HepG2 (cell line): ENCODE data around the gene BIN1. TPM values are rescaled to one million over a fixed set of nuclear protein-coding genes. Genes with fewer than 3 reads are reported as not detected.

Experiments
- ATAC-seq: fragments of 200-7000 bp; cut with Tn5 transposase; 3 replicates; pipeline ENCODE4 v1.9.1; 2020; ENCODE audit warnings: mild to moderate bottlenecking, moderate library complexity
- BruUV-seq: library from RNA; stranded (reverse); fragments of 400-500 nt; replicated peaks from 2 replicates; lab custom pipeline; 2021; lab: Mats Ljungman, UMichigan
- CTCF ChIA-PET: fragments of 300-600 bp; formaldehyde crosslinking; extraction: SDS; loops from one replicate; lab custom pipeline; 2021; ENCODE audit warnings: low total read pairs, inconsistent platforms, low intra/inter-chr PET ratio; lab: Yijun Ruan, JAX
- POLR2A ChIA-PET: fragments of 350-600 bp; sonication (Branson Sonifier 250); formaldehyde crosslinking; loops from one replicate; lab custom pipeline; 2020; ENCODE audit warnings: antibody characterized with exemption, inconsistent platforms; lab: Yijun Ruan, JAX
- DNase-seq: peaks from one replicate; pipeline ENCODE4 v3.0.0-alpha.2; 2015; ENCODE audit warnings: low spot score
- FAIRE-seq: peaks from 3 replicates; lab custom pipeline; 2011; peaks lifted over from hg19 to GRCh38; lab: Jason Lieb, UNC
- H2AFZ ChIP-seq: one replicate; pipeline ENCODE4 v1.6.1; 2011; ENCODE audit warnings: low read length, inconsistent platforms
- H3K27ac ChIP-seq: fragments of 300-600 bp; 3 replicates; pipeline ENCODE4 v1.8.0; 2011; ENCODE audit warnings: mixed run types, mild to moderate bottlenecking, mixed read lengths, low read length, inconsistent platforms; ENCODE audit not compliant: insufficient read depth; ENCODE audit errors: extremely low read length
- H3K27me3 ChIP-seq, 2 experiments: fragments of 200-600 bp in 1 of 2; 2 replicates in 1 of 2; 3 replicates in 1 of 2; pipeline versions ENCODE4 v1.6.0 to v1.8.0; 2011; ENCODE audit warnings: low read length in 2 of 2, mild to moderate bottlenecking in 2 of 2, moderate library complexity in 2 of 2, inconsistent platforms in 1 of 2; ENCODE audit not compliant: insufficient read depth in 2 of 2, control insufficient read depth in 1 of 2
- H3K36me3 ChIP-seq, 2 experiments: fragments of 200-600 bp in 1 of 2; replicated peaks in 1 of 2; 2 replicates in 1 of 2; 3 replicates in 1 of 2; pipeline versions ENCODE4 v1.5.1 to v1.8.0; 2011; ENCODE audit warnings: low read length in 2 of 2, inconsistent platforms in 1 of 2; ENCODE audit not compliant: insufficient read depth in 2 of 2, control insufficient read depth in 1 of 2
- H3K4me1 ChIP-seq: 2 replicates; pipeline ENCODE4 v1.5.1; 2012; ENCODE audit warnings: low read length, inconsistent platforms; ENCODE audit not compliant: insufficient read depth
- H3K4me2 ChIP-seq: 2 replicates; pipeline ENCODE4 v1.6.0; 2011; ENCODE audit warnings: low read depth, low read length, inconsistent platforms
- H3K4me3 ChIP-seq, 3 experiments: fragments of 200-600 bp in 1 of 3; sonication (generic), shearing (Covaris generic) in 1 of 3; replicated peaks in 1 of 3; 2 replicates each; pipeline ENCODE4 v1.5.1; 2011 to 2016; ENCODE audit warnings: low read length in 3 of 3, inconsistent platforms in 2 of 3, low read depth in 2 of 3, mild to moderate bottlenecking in 2 of 3, control low read depth in 1 of 3, mixed read lengths in 1 of 3; ENCODE audit not compliant: insufficient read depth in 1 of 3
- H3K79me2 ChIP-seq: one replicate; pipeline ENCODE4 v1.6.1; 2011; ENCODE audit warnings: low read length, inconsistent platforms; ENCODE audit not compliant: insufficient read depth
- H3K9ac ChIP-seq: 2 replicates; pipeline ENCODE4 v1.6.0; 2011; ENCODE audit warnings: mild to moderate bottlenecking, low read depth, low read length, inconsistent platforms; ENCODE audit not compliant: insufficient read depth
- H3K9me3 ChIP-seq: 2 replicates; pipeline ENCODE4 v1.5.1; 2012; ENCODE audit warnings: mild to moderate bottlenecking, low read length
- H4K20me1 ChIP-seq: 2 replicates; pipeline ENCODE4 v1.6.0; 2011; ENCODE audit warnings: inconsistent platforms, mild to moderate bottlenecking, low read length, moderate library complexity; ENCODE audit not compliant: insufficient read depth
- ARID4A ChIP-seq: sonication (generic); formaldehyde crosslinking; IDR thresholded peaks from 2 replicates; pipeline ENCODE4 v1.5.0; 2020; ENCODE audit warnings: mild to moderate bottlenecking, missing genetic modification reagents, borderline replicate concordance
- CEBPB ChIP-seq: IDR thresholded peaks from 2 replicates; pipeline ENCODE4 v1.6.1; 2011; ENCODE audit warnings: low read depth, low read length, improper control_type of control experiment, borderline replicate concordance
- HOXA3 ChIP-seq: sonication (generic); formaldehyde crosslinking; IDR thresholded peaks from 2 replicates; pipeline ENCODE4 v1.5.0; 2020; ENCODE audit warnings: missing genetic modification reagents
- ZNF337 ChIP-seq: sonication (generic); formaldehyde crosslinking; IDR thresholded peaks from 2 replicates; pipeline ENCODE4 v1.5.1; 2020; ENCODE audit warnings: missing genetic modification reagents, low read depth, mild to moderate bottlenecking, borderline replicate concordance
- WGBS: methylation state at CpG from one replicate; pipeline ENCODE4 v1.1.6; 2017; ENCODE audit warnings: low lambda C conversion rate; 5-methylcytosine and 5-hydroxymethylcytosine counted together
- in situ Hi-C: cut with HindIII; loops from 2 replicates; pipeline ENCODE4 v1.10.0; 2017; ENCODE audit warnings: low pct_unique_long_range_greater_than_20kb; ENCODE audit not compliant: extremely low pct_ligation_motif_present
- intact Hi-C: fragments of 100-400 bp; cut with micrococcal nuclease; formaldehyde crosslinking; loops from one replicate; pipeline ENCODE4 v1.10.0; 2022; ENCODE audit not compliant: unreplicated experiment
- polyA plus RNA-seq, 8 experiments: library from polyadenylated mRNA; depleted of rRNA in 3 of 8; stranded (reverse) in 7 of 8; unstranded in 1 of 8; fragments of >200 nt; fragmentation: Illumina TruSeq in 4 of 8; extraction: Trizol in 4 of 8; gene quantifications; 2 replicates each; pipeline versions ENCODE4 v1.2.1 to v1.2.3, GENCODE V29; 2011 to 2016; ENCODE audit warnings: low read depth in 4 of 8, missing spikeins in 1 of 8, mixed read lengths in 1 of 8; ENCODE audit not compliant: insufficient read depth in 1 of 8
- total RNA-seq, 5 experiments: library from RNA; depleted of rRNA; stranded (reverse); fragments of >200 nt; fragmentation: Illumina TruSeq; extraction: Trizol; gene quantifications; 2 replicates each; pipeline ENCODE4 v1.2.3, GENCODE V29; 2016; ENCODE audit warnings: low read depth in 1 of 5

Gene BIN1
- total and polyA plus RNA-seq, 2 of the 13 experiments (the other 11 are each of a cell fraction or from before 2014, with no cell fraction given), result 0.93 to 1.2 TPM

- no peak for TF ChIP-seq ZNF337 (CRISPR knock-in tag)
- H3K36me3 ChIP-seq, result no peaks in the 10 kb centered on the region
- peaks cover 4 to 28% of the 10 kb centered on the region in 2 experiments; a peak in 3 of 5 replicates for H3K27me3 ChIP-seq
- H3K9ac ChIP-seq, result no peak overlapping the region
- ATAC-seq (no peak), FAIRE-seq (no peak), DNase-seq (no peak)
- H3K9me3 ChIP-seq, result no peaks in the 10 kb centered on the region
- no peaks in the 10 kb centered on the region for H4K20me1 ChIP-seq
- WGBS, result 63% methylated on average over 21 of the region's 21 CpGs
- H3K79me2 ChIP-seq, result no peaks in the 10 kb centered on the region
- H2AFZ ChIP-seq, result no peak overlapping the region
- H3K4me3 ChIP-seq, result no peak overlapping the region
- no TSS peak for BruUV-seq
- intact Hi-C loops (no loop called here), in situ Hi-C loops (no loop called here)
- no peak overlapping the region for H3K27ac ChIP-seq
- ChIA-PET POLR2A (no interaction called here), CTCF (no interaction called here)
- H3K4me2 ChIP-seq, result no peak overlapping the region
- peaks cover 26% of the 10 kb centered on the region for H3K4me1 ChIP-seq
Measured at GRCh38 chr2:127083819-127084503, 23.0 kb downstream of the BIN1 start.

GRCh38 chr2:127082974-127083373 lies 24.0 kb downstream of the BIN1 start:
- no peak for TF ChIP-seq HOXA3 (CRISPR knock-in tag)
- no peak for TF ChIP-seq ARID4A (CRISPR knock-in tag)
- TF ChIP-seq CEBPB, result peak; percentile 60; the same call in 1 of the 2 replicates
- in situ Hi-C loops (no loop called here), intact Hi-C loops (no loop called here)
- ATAC-seq (no peak), FAIRE-seq (no peak), DNase-seq (no peak)
- no peaks in the 10 kb centered on the region for H3K36me3 ChIP-seq
- no peak overlapping the region for H3K9ac ChIP-seq
- H2AFZ ChIP-seq, result no peak overlapping the region
- no peak overlapping the region for H3K4me2 ChIP-seq
- H3K79me2 ChIP-seq, result no peaks in the 10 kb centered on the region
- no peak overlapping the region for H3K4me3 ChIP-seq
- 45% methylated on average over 8 of the region's 8 CpGs for WGBS
- H4K20me1 ChIP-seq, result no peaks in the 10 kb centered on the region
- H3K27me3 ChIP-seq, result peaks cover 4 to 25% of the 10 kb centered on the region in 2 experiments; a peak in 3 of 5 replicates
- ChIA-PET CTCF (no interaction called here), POLR2A (no interaction called here)
- BruUV-seq, result no TSS peak
- no peaks in the 10 kb centered on the region for H3K9me3 ChIP-seq
- H3K27ac ChIP-seq, result no peak overlapping the region
- H3K4me1 ChIP-seq, result peaks cover 26% of the 10 kb centered on the region
